ENCODE results near the gene LONP1.
"Not testable (repeated sequence)": the region's sequence is repeated elsewhere in the genome, so short reads cannot be mapped to it uniquely, and the experiment has no call there.

Gene LONP1

GRCh38 chr19:5706876-5707573, 12.9 kb downstream of the LONP1 start:
- no peak for TF ChIP-seq CTCF (conservative IDR thresholded peaks at IDR 0.05)
- no peak for TF ChIP-seq ZFX (IDR thresholded peaks at IDR 0.05)
- H3K27ac ChIP-seq: no peak overlapping the region

- H3K27ac ChIP-seq: no peak overlapping the region
- no peak; the same call in 1 of the 2 replicates for TF ChIP-seq ZFX (IDR thresholded peaks at IDR 0.05)
- TF ChIP-seq CTCF (conservative IDR thresholded peaks at IDR 0.05): no peak
These were observed 14.4 kb downstream of the LONP1 start for GRCh38 chr19:5705552-5705951.

GRCh38 chr19:5703819-5704818, 15.8 kb downstream of the LONP1 start:
- no peak for TF ChIP-seq ZFX (IDR thresholded peaks at IDR 0.05)
- TF ChIP-seq CTCF (conservative IDR thresholded peaks at IDR 0.05): no peak

GRCh38 chr19:5702053-5702410, 17.9 kb downstream of the LONP1 start:
- H3K27ac ChIP-seq: not testable (repeated sequence)

More at GRCh38 chr19:5703819-5704818, 15.8 kb downstream of the LONP1 start:
- H3K27ac ChIP-seq: no peak overlapping the region

GRCh38 chr19:5700455-5701092, 19.4 kb downstream of the LONP1 start:
- TF ChIP-seq CTCF (conservative IDR thresholded peaks at IDR 0.05): no peak
- no peak for TF ChIP-seq ZFX (IDR thresholded peaks at IDR 0.05)
- H3K27ac ChIP-seq: no peak overlapping the region

GRCh38 chr19:5698635-5699422, 21.1 kb downstream of the LONP1 start:
- TF ChIP-seq ZFX (IDR thresholded peaks at IDR 0.05): no peak
- H3K27ac ChIP-seq: no peak overlapping the region

GRCh38 chr19:5697890-5698634, 21.9 kb downstream of the LONP1 start:
- H3K27ac ChIP-seq: no peak overlapping the region
- TF ChIP-seq ZFX (IDR thresholded peaks at IDR 0.05): no peak
- TF ChIP-seq CTCF (conservative IDR thresholded peaks at IDR 0.05): no peak
